Tibial nerve (tissue), 3 donors: ENCODE results near the gene LBX2.

Experiments
- POLR2A ChIP-seq, 2 donors: fragments of 450-650 bp; IDR thresholded peaks; one replicate each; pipeline ENCODE4 v1.6.1; 2017; ENCODE audit warnings: antibody characterized with exemption in 2 of 2, mild to moderate bottlenecking in 2 of 2, moderate library complexity in 2 of 2
- TF ChIP-seq, protein P1 (sequence below), 5 experiments: fragments of 200-600 bp in 3 of 5; fragments of 450-650 bp in 2 of 5; sonication (generic) in 3 of 5; IDR thresholded peaks; one replicate each; pipeline ENCODE4 v1.5.1; 2016 to 2019; ENCODE audit warnings: antibody characterized with exemption in 5 of 5, mild to moderate bottlenecking in 3 of 5, moderate library complexity in 2 of 5

DNA sequence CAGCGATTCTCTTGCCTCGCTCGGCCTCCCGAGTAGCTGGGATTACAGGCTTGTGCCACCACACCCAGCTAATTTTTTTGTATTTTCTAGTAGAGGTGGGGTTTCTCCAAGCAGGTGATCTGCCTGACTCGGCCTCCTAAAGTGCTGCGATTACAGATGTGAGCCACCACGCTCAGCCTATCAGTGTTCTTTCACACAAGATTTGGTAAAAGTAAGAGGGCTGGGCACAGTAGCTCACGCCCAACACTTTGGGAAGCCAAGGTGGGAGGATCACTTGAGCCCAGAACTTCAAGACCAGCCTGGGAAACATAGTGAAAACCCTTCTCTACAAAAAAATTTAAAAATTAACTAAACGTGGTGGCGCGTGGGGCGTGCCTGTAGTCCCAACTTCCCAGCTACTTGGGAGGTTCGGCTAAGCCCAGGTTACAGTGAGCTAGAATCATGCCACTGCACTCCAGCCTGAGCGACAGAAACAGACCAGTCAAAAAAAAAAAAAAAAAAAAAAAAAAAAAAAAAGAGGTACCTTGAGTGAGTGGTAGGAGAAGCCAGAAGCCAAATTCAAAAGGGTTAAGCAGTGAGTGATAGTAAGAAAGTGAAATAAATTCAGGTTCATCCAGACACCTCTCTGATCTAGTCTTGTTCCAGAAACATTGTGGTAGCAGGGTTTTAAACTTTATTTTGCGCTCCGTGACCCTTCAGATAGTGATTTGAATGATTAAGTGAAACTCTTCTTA lies 27.9 kb downstream of the LBX2 start:
- TF ChIP-seq, protein P1, sequence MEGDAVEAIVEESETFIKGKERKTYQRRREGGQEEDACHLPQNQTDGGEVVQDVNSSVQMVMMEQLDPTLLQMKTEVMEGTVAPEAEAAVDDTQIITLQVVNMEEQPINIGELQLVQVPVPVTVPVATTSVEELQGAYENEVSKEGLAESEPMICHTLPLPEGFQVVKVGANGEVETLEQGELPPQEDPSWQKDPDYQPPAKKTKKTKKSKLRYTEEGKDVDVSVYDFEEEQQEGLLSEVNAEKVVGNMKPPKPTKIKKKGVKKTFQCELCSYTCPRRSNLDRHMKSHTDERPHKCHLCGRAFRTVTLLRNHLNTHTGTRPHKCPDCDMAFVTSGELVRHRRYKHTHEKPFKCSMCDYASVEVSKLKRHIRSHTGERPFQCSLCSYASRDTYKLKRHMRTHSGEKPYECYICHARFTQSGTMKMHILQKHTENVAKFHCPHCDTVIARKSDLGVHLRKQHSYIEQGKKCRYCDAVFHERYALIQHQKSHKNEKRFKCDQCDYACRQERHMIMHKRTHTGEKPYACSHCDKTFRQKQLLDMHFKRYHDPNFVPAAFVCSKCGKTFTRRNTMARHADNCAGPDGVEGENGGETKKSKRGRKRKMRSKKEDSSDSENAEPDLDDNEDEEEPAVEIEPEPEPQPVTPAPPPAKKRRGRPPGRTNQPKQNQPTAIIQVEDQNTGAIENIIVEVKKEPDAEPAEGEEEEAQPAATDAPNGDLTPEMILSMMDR (IDR thresholded peaks at IDR 0.05) = no peak
- no peak for TF ChIP-seq POLR2A (IDR thresholded peaks at IDR 0.05)
